Coronary artery (tissue), 2 donors: Measurements from ENCODE around the gene NCR3LG1.
A peak's percentile ranks its signal among the peaks of the same experiment; 100 is the strongest.

ENCODE experiments used
- DNase-seq: peaks from one replicate; pipeline ENCODE4 v3.0.0-alpha.2; 2017; ENCODE audit warnings: low spot score
- H3K27ac ChIP-seq, 2 donors: fragments of 200-600 bp; sonication (generic); one replicate each; pipeline ENCODE4 v1.5.1; 2016 to 2019
- H3K4me3 ChIP-seq: fragments of 200-600 bp; sonication (generic); 2 replicates; pipeline ENCODE4 v1.5.1; 2016; ENCODE audit warnings: mild to moderate bottlenecking, moderate library complexity
- CTCF ChIP-seq: fragments of 200-600 bp; sonication (generic); IDR thresholded peaks from one replicate; pipeline ENCODE4 v1.5.1; 2019; ENCODE audit warnings: antibody characterized with exemption

NCR3LG1 gene

GRCh38 chr11:17403980-17404759 lies 52.6 kb downstream of the NCR3LG1 start:
- H3K4me3 ChIP-seq, result no peak overlapping the region
- no peak for TF ChIP-seq CTCF
- no peak for DNase-seq
- no peak overlapping the region for H3K27ac ChIP-seq

- H3K27ac ChIP-seq, result peak overlapping the region; percentile 75 to 81
- DNase-seq, result peak; percentile 90
- no peak for TF ChIP-seq CTCF
- peak overlapping the region; percentile 35 for H3K4me3 ChIP-seq
Measured at GRCh38 chr11:17405232-17406005, 53.8 kb downstream of the NCR3LG1 start.

- TF ChIP-seq CTCF, result no peak
- no peak for DNase-seq
- peak overlapping the region; percentile 35 for H3K4me3 ChIP-seq
- H3K27ac ChIP-seq, result peak overlapping the region; percentile 75 to 81
Measured at GRCh38 chr11:17406082-17406817, 54.6 kb downstream of the NCR3LG1 start.

GRCh38 chr11:17406818-17407149 lies 55.2 kb downstream of the NCR3LG1 start:
- no peak for DNase-seq
- no peak for TF ChIP-seq CTCF
- peak overlapping the region; percentile 75 to 81 for H3K27ac ChIP-seq
- H3K4me3 ChIP-seq, result no peak overlapping the region

GRCh38 chr11:17407575-17407974 lies 56.0 kb downstream of the NCR3LG1 start:
- no peak overlapping the region for H3K4me3 ChIP-seq
- no peak for TF ChIP-seq CTCF
- no peak for DNase-seq
- H3K27ac ChIP-seq, result no peak overlapping the region

GRCh38 chr11:17408026-17408425 lies 56.4 kb downstream of the NCR3LG1 start:
- H3K4me3 ChIP-seq, result no peak overlapping the region
- H3K27ac ChIP-seq, result no peak overlapping the region
- no peak for TF ChIP-seq CTCF
- no peak for DNase-seq
